GM13976 (cell line): ENCODE measurements around the gene BBS1.
"Not testable (repeated sequence)": the region's sequence is repeated elsewhere in the genome, so short reads cannot be mapped to it uniquely, and the experiment has no call there.

Experiments used
- DNase-seq: peaks from one replicate; pipeline ENCODE4 v3.0.0; 2012; ENCODE audit warnings: low spot score
- in situ Hi-C: fragments of 300-500 bp; cut with MboI; formaldehyde crosslinking; loops from one replicate; pipeline ENCODE4 v1.12.0; 2022; ENCODE audit warnings: low sequenced_read_pairs, mixed read lengths, inconsistent platforms; ENCODE audit not compliant: unreplicated experiment
- TF ChIP-seq, protein P1 (sequence below): IDR thresholded peaks from 2 replicates; pipeline ENCODE4 v1.5.1; 2012; ENCODE audit warnings: borderline replicate concordance, mild to moderate bottlenecking; ENCODE audit not compliant: insufficient read depth; ENCODE audit errors: extremely low read depth, missing control alignments, control extremely low read depth

Gene BBS1

GRCh38 chr11:66542362-66542761 lies 31.9 kb downstream of the BBS1 start:
- TF ChIP-seq, protein P1, sequence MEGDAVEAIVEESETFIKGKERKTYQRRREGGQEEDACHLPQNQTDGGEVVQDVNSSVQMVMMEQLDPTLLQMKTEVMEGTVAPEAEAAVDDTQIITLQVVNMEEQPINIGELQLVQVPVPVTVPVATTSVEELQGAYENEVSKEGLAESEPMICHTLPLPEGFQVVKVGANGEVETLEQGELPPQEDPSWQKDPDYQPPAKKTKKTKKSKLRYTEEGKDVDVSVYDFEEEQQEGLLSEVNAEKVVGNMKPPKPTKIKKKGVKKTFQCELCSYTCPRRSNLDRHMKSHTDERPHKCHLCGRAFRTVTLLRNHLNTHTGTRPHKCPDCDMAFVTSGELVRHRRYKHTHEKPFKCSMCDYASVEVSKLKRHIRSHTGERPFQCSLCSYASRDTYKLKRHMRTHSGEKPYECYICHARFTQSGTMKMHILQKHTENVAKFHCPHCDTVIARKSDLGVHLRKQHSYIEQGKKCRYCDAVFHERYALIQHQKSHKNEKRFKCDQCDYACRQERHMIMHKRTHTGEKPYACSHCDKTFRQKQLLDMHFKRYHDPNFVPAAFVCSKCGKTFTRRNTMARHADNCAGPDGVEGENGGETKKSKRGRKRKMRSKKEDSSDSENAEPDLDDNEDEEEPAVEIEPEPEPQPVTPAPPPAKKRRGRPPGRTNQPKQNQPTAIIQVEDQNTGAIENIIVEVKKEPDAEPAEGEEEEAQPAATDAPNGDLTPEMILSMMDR: no peak
- DNase-seq: no peak
- in situ Hi-C loops: no loop called here

DNA sequence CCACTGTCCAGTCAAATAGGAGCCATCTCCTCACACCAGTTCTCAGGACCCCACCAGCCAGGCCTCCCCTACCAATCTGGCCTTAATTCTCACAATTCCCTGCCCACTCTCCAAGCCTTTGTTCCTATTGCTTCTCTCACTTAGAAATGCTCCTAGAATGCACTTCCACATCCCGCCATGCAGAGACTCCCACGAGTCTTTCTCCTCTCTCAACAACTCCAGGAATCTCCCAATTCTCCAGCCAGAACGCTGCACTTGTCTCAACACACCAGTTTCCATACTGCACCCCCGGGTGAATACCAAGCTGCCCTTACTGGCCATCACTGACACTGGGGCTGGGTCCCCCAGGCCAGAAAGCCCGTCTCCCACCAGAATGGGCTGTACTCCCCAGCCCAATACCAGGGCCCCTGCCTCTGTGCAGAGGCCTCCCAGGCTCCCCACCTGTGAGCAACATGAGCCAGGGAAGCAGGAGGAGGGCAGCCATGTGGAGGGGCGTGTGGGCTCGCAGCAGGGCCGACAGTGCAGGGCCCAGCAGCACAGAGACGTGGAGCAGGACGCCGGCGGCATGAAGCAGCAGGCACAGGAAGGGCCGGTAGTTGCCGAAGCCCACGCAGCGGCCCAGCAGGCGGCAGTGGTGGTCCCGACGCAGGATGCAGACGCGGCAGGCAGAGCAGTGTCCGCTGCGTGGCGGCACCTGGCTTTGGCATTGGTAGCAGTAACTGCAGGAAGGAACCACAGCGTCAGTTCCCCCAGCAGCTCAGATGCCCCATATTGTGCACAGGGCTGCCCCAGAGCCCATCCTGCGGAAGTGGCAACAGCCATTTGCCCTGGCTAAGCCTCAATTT lies 33.0 kb downstream of the BBS1 start:
- in situ Hi-C loops: no loop called here
- peak; percentile 76 for DNase-seq
- TF ChIP-seq, protein P1: peak; percentile 64

DNA sequence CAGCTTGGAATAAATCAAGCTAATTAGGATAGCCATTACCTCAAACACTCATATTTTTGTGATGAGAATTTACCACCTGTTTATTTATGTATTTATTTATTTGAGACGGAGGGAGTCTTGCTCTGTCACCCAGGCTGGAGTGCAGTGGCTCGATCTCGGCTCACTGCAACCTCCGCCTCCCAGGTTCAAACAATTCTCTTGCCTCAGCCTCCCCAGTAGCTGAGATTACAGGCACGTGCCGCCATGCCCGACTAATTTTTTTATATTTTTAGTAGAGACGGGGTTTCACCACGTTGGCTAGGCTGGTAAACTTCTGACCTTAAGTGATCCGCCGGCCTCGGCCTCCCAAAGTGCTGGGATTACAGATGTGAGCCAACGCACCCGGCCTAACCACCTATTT lies 34.5 kb downstream of the BBS1 start:
- in situ Hi-C loops, DNase-seq: not testable (repeated sequence)

DNA sequence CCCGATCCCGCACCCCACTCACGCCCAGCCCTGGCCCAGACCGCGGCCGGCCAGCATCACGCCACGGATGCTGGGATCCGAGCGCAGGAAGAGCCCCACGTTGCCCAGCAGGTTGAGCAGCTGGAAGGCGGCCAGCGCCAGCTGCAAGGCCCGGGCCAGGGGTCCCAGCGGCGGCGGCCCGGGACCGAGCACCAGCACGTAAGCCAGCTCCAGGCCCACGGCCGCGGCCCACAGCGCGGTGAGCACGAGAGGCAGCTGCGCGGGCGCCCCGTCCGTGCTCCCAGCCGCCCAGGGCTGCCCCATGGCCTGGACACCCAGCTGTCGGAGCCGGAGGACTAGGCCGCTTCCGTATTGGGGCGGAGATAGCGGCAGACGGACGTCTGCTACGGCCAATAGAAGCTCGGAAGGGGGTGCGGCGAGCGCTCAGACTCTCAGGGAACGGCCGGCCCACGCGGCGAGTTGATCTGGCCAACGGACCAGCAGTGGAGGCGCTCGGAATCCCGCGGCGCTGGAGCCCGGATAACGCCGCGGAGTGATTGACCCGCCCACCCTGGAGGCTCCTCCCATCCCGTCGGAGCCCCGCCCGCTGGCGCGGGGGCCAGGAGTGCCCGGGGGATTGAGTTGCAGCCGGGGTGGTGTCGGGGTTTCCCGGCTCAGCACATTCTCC lies 35.4 kb downstream of the BBS1 start, which contains the start of gene ZDHHC24:
Gene ZDHHC24, minus strand, starts transcription at position 348 of the 667 bp plus-strand sequence. Its CDS starts 45 bp downstream, at position 303.
- TF ChIP-seq, protein P1: no peak
- in situ Hi-C loops: no loop called here
- DNase-seq: peak; percentile 99

DNA sequence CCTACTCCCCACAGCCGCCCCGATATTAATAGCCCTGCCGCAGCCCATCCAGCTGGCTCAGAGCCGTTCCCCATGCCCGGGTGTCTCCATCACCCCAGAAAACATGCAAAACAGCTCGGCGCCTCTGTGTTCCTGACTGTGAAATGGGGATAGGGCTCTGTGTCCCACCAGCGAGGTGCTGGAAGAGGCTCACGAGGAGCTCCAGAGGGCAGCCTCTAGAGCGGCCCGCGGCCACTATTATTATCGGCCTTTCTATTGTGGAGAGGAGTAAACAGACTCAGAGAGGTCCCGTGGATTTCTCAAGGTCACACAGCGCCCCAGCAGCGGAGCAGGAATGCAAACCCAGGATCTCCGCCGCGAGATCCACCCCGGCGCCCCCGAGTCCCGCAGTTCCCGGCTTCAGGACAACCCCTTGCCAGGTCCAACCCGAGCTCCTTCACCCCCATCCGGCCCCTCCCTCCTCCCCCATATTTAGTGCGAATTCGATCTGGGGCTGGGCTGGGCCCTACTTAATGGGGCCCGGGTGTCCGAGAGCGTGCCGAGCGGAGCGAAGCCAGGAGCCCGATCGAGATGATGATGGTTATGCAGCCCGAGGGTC lies 36.0 kb downstream of the BBS1 start, which contains the start of gene ACTN3:
Gene ACTN3, plus strand, starts transcription at position 536 of the 598 bp plus-strand sequence. Its CDS starts 35 bp downstream, at position 571.
- peak; percentile 67 for DNase-seq
- TF ChIP-seq, protein P1: no peak
- in situ Hi-C loops: no loop called here

GRCh38 chr11:66546966-66547661 lies 36.7 kb downstream of the BBS1 start:
- TF ChIP-seq, protein P1: no peak
- DNase-seq: no peak
- in situ Hi-C loops: no loop called here
